Astrocyte (in vitro differentiated cells and primary cell): ENCODE results near the gene NECTIN1.

Source experiments
- CTCF ChIP-seq: IDR thresholded peaks from 2 replicates; pipeline ENCODE4 v1.5.1; 2011; ENCODE audit warnings: low read depth, mild to moderate bottlenecking, inconsistent platforms, low read length, moderate library complexity; ENCODE audit not compliant: insufficient read depth
- EZH2 ChIP-seq: IDR thresholded peaks from 2 replicates; pipeline ENCODE4 v1.6.1; 2012; ENCODE audit warnings: mild to moderate bottlenecking, low read length, inconsistent platforms; ENCODE audit not compliant: insufficient read depth

- TF ChIP-seq CTCF (no peak), EZH2 (no peak)
Measured at GRCh38 chr11:119739021-119739703, 10.2 kb upstream of the NECTIN1 start.
